AG04449 (cell line): ENCODE results near the gene FCN1.

Experiments used
- CTCF ChIA-PET: fragments of 350-600 bp; formaldehyde crosslinking; extraction: SDS; loops from one replicate; lab custom pipeline; 2021; ENCODE audit warnings: antibody characterized with exemption; lab: Yijun Ruan, JAX
- POLR2A ChIA-PET: fragments of 400-600, 350-600 bp; formaldehyde crosslinking; extraction: SDS; loops from one replicate; lab custom pipeline; 2020; ENCODE audit warnings: antibody characterized with exemption, inconsistent platforms; lab: Yijun Ruan, JAX
- DNase-seq: peaks from one replicate; pipeline ENCODE4 v3.0.0-alpha.2; 2010; ENCODE audit warnings: low read depth, low spot score
- H3K4me3 ChIP-seq: 2 replicates; pipeline ENCODE4 v1.5.1; 2011; ENCODE audit warnings: low read depth, mild to moderate bottlenecking, control low read depth, low read length
- CTCF ChIP-seq: IDR thresholded peaks from one replicate; pipeline ENCODE4 v1.5.1; 2011; ENCODE audit warnings: mild to moderate bottlenecking, moderate library complexity, low read length, control low read depth, inconsistent platforms; ENCODE audit not compliant: insufficient read depth; ENCODE audit errors: missing control alignments

Gene FCN1

GRCh38 chr9:134913041-134913712, 4.5 kb downstream of the FCN1 start:
- POLR2A ChIA-PET, result no interaction called here
- CTCF ChIA-PET, result no interaction called here
- DNase-seq, result no peak
- H3K4me3 ChIP-seq, result no peak overlapping the region
- TF ChIP-seq CTCF, result no peak

GRCh38 chr9:134912126-134912840, 5.4 kb downstream of the FCN1 start:
- ChIA-PET POLR2A (no interaction called here), CTCF (no interaction called here)
- no peak for DNase-seq
- H3K4me3 ChIP-seq, result no peak overlapping the region
- no peak for TF ChIP-seq CTCF

GRCh38 chr9:134909511-134910481, 7.9 kb downstream of the FCN1 start:
- POLR2A ChIA-PET, result no interaction called here
- DNase-seq, result no peak
- CTCF ChIA-PET, result no interaction called here
- no peak for TF ChIP-seq CTCF
- no peak overlapping the region for H3K4me3 ChIP-seq

GRCh38 chr9:134908524-134909309, 9.0 kb downstream of the FCN1 start:
- no peak overlapping the region for H3K4me3 ChIP-seq
- POLR2A ChIA-PET, result no interaction called here
- CTCF ChIA-PET, result no interaction called here
- no peak for DNase-seq
- TF ChIP-seq CTCF, result no peak

GRCh38 chr9:134902936-134903335, 14.8 kb downstream of the FCN1 start:
- no peak overlapping the region for H3K4me3 ChIP-seq
- no peak for TF ChIP-seq CTCF
- CTCF ChIA-PET, result no interaction called here
- DNase-seq, result no peak
- POLR2A ChIA-PET, result no interaction called here
